ENCODE results near the gene ASAP2.

- TF ChIP-seq EP300 (IDR thresholded peaks at IDR 0.05) (no peak), CTCF (IDR thresholded peaks at IDR 0.05) (no peak), POLR2A (IDR thresholded peaks at IDR 0.05) (no peak)
Measured at GRCh38 chr2:9326975-9327374, 120.4 kb downstream of the ASAP2 start.

Data from suprapubic skin (tissue), 3 donors.